SK-N-SH (cell line): ENCODE results near the gene ANGPTL8.

ENCODE experiments used
- TAF1 ChIP-seq: IDR thresholded peaks from 2 replicates; pipeline ENCODE4 v1.6.1; 2012; ENCODE audit warnings: low read depth, mild to moderate bottlenecking, low read length, moderate library complexity, borderline replicate concordance
- TF ChIP-seq, protein P1 (sequence below): fragments of 200-600 bp; sonication (generic); IDR thresholded peaks from 2 replicates; pipeline ENCODE4 v1.6.1; 2017; ENCODE audit warnings: antibody characterized with exemption, mild to moderate bottlenecking, moderate library complexity

DNA sequence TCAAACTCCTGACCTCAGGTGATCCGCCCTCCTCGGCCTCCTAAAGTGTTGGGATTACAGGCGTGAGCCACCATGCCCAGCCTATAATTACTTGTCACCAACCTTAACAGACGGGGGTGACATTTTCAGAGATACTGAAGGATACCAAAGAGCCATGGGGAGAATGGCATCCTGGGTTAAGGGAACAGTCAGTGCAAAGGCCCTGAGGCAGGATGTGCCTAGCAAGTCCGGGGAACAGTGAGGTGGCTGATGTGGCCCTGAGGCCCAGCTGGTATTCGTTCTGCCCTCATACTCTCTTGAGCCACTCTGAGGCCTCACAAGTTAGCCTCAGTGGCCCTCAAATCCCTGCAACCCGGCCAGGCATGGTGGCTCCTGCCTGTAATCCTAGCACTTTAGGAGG lies 15.0 kb upstream of the ANGPTL8 start:
- TF ChIP-seq, protein P1, sequence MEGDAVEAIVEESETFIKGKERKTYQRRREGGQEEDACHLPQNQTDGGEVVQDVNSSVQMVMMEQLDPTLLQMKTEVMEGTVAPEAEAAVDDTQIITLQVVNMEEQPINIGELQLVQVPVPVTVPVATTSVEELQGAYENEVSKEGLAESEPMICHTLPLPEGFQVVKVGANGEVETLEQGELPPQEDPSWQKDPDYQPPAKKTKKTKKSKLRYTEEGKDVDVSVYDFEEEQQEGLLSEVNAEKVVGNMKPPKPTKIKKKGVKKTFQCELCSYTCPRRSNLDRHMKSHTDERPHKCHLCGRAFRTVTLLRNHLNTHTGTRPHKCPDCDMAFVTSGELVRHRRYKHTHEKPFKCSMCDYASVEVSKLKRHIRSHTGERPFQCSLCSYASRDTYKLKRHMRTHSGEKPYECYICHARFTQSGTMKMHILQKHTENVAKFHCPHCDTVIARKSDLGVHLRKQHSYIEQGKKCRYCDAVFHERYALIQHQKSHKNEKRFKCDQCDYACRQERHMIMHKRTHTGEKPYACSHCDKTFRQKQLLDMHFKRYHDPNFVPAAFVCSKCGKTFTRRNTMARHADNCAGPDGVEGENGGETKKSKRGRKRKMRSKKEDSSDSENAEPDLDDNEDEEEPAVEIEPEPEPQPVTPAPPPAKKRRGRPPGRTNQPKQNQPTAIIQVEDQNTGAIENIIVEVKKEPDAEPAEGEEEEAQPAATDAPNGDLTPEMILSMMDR: no peak
- TF ChIP-seq TAF1: no peak
